Type B pancreatic cell (in vitro differentiated cells): Measurements from ENCODE around the gene HOXB6. TPM values are rescaled to one million over a fixed set of nuclear protein-coding genes. Genes with fewer than 3 reads are reported as not detected.

Experiments
- DNase-seq: peaks from one replicate; pipeline ENCODE4 v3.0.0; 2021; ENCODE audit warnings: mixed read lengths; ENCODE audit not compliant: unreplicated experiment; ENCODE audit errors: extremely low spot score
- H3K27ac Mint-ChIP-seq: 2 replicates; pipeline ENCODE4 v1.8.0; 2021; ENCODE audit warnings: mild to moderate bottlenecking, mixed read lengths
- H3K27me3 Mint-ChIP-seq: 2 replicates; pipeline ENCODE4 v1.8.0; 2021; ENCODE audit warnings: mixed read lengths
- H3K36me3 Mint-ChIP-seq: 2 replicates; pipeline ENCODE4 v1.8.0; 2021; ENCODE audit warnings: mixed read lengths
- H3K4me1 Mint-ChIP-seq: one replicate; pipeline ENCODE4 v1.8.0; 2021; ENCODE audit warnings: mixed read lengths; ENCODE audit not compliant: unreplicated experiment
- H3K4me3 Mint-ChIP-seq: 2 replicates; pipeline ENCODE4 v1.8.0; 2021; ENCODE audit warnings: mild to moderate bottlenecking, mixed read lengths
- H3K9me3 Mint-ChIP-seq: 2 replicates; pipeline ENCODE4 v1.8.0; 2021; ENCODE audit warnings: mixed read lengths
- total RNA-seq: library from RNA; stranded (reverse); gene quantifications from 2 replicates; pipeline ENCODE4 v1.2.1, GENCODE V29; 2021; ENCODE audit warnings: low replicate concordance
- TF ChIP-seq, protein P1 (sequence below): fragments of 200-600 bp; sonication (generic); conservative IDR thresholded peaks from 2 replicates; pipeline ENCODE4 v1.5.0; 2021; ENCODE audit warnings: antibody characterized with exemption, mild to moderate bottlenecking

Gene HOXB6
- total RNA-seq, 1 donor from 2014 or later, result 20.3 TPM

- H3K27ac Mint-ChIP-seq, result peak overlapping the region; percentile 94
- H3K27me3 Mint-ChIP-seq, result peaks cover 59% of the 10 kb centered on the region
- H3K4me1 Mint-ChIP-seq, result peaks cover 69% of the 10 kb centered on the region
- H3K36me3 Mint-ChIP-seq, result peaks cover 20% of the 10 kb centered on the region
- no peaks in the 10 kb centered on the region for H3K9me3 Mint-ChIP-seq
- no peak for DNase-seq
- TF ChIP-seq, protein P1, sequence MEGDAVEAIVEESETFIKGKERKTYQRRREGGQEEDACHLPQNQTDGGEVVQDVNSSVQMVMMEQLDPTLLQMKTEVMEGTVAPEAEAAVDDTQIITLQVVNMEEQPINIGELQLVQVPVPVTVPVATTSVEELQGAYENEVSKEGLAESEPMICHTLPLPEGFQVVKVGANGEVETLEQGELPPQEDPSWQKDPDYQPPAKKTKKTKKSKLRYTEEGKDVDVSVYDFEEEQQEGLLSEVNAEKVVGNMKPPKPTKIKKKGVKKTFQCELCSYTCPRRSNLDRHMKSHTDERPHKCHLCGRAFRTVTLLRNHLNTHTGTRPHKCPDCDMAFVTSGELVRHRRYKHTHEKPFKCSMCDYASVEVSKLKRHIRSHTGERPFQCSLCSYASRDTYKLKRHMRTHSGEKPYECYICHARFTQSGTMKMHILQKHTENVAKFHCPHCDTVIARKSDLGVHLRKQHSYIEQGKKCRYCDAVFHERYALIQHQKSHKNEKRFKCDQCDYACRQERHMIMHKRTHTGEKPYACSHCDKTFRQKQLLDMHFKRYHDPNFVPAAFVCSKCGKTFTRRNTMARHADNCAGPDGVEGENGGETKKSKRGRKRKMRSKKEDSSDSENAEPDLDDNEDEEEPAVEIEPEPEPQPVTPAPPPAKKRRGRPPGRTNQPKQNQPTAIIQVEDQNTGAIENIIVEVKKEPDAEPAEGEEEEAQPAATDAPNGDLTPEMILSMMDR, result peak; percentile 16
- peak overlapping the region; percentile 91 for H3K4me3 Mint-ChIP-seq
Observed at GRCh38 chr17:48552466-48553189, 52.2 kb downstream of the HOXB6 start.

GRCh38 chr17:48551596-48552465 lies 53.0 kb downstream of the HOXB6 start:
- peaks cover 62% of the 10 kb centered on the region for H3K27me3 Mint-ChIP-seq
- peak overlapping the region; percentile 84 for H3K4me3 Mint-ChIP-seq
- H3K4me1 Mint-ChIP-seq, result peaks cover 70% of the 10 kb centered on the region
- H3K9me3 Mint-ChIP-seq, result no peaks in the 10 kb centered on the region
- peak overlapping the region; percentile 94 for H3K27ac Mint-ChIP-seq
- TF ChIP-seq, protein P1, result no peak
- DNase-seq, result no peak
- H3K36me3 Mint-ChIP-seq, result peaks cover 20% of the 10 kb centered on the region

DNA sequence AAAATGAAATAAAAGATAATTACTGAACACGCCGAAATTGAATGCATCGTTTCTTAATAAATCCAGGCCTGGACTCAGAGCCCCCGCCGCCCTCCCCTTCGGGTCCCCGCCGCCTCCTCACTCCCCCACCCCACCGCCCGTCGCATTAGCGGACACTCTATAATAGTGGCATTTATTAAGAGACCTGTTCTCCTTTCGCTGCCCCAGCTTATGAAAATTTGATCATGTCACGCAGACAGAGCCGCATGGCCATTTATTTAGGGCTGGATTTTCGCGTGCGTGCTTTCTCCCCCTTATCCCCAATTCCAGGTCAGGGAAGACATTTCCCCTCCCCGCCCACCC lies 53.6 kb downstream of the HOXB6 start:
- Mint-ChIP-seq H3K4me1 (peaks cover 70% of the 10 kb centered on the region), H3K27me3 (peaks cover 63% of the 10 kb centered on the region), H3K4me3 (peak overlapping the region; percentile 84), H3K9me3 (no peaks in the 10 kb centered on the region), H3K36me3 (peaks cover 20% of the 10 kb centered on the region), H3K27ac (peak overlapping the region; percentile 94)
- TF ChIP-seq, protein P1, result no peak
- no peak for DNase-seq

- no peaks in the 10 kb centered on the region for H3K9me3 Mint-ChIP-seq
- TF ChIP-seq, protein P1, result peak; percentile 62
- peak overlapping the region; percentile 84 for H3K4me3 Mint-ChIP-seq
- H3K36me3 Mint-ChIP-seq, result peaks cover 20% of the 10 kb centered on the region
- peak overlapping the region; percentile 89 for H3K27ac Mint-ChIP-seq
- H3K27me3 Mint-ChIP-seq, result peaks cover 64% of the 10 kb centered on the region
- no peak for DNase-seq
- H3K4me1 Mint-ChIP-seq, result peaks cover 71% of the 10 kb centered on the region
Observed at GRCh38 chr17:48550502-48551213, 54.1 kb downstream of the HOXB6 start.

DNA sequence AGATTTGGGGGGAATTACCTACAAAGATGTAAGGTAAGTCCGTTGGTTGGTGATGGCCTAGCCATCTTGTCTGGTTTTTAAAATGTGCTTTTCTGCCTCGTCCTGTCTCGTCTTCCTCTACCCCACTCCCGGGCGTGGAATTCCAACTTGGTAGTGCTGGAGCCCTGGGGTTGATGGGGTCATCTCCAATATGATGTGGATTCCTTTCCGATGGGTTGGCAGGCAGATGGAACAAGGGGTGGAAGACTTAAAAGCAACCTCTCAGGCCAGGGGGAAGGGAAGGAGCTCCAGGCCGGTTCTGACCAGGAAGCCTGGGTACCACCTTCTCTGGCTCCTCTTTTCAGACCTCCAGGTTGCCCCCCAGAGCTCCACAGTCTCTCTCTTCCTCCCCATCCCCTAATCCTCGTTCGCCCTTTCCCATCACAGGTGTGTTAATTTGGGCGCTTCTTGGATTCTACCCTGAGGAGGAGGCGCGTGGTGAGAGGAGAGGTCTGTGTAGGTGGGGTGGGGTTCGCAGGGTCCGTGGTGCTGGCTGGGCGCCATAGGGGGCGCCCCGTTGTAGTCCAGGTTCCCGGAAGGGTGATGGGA lies 54.8 kb downstream of the HOXB6 start:
- TF ChIP-seq, protein P1, result no peak
- peaks cover 72% of the 10 kb centered on the region for H3K4me1 Mint-ChIP-seq
- H3K4me3 Mint-ChIP-seq, result peak overlapping the region; percentile 84
- H3K9me3 Mint-ChIP-seq, result no peaks in the 10 kb centered on the region
- peak overlapping the region; percentile 89 for H3K27ac Mint-ChIP-seq
- no peak for DNase-seq
- peaks cover 65% of the 10 kb centered on the region for H3K27me3 Mint-ChIP-seq
- peaks cover 20% of the 10 kb centered on the region for H3K36me3 Mint-ChIP-seq
